SH-SY5Y (cell line): ENCODE results near the gene KCTD5.

Experiments used
- GATA2 ChIP-seq: IDR thresholded peaks from 2 replicates; pipeline ENCODE4 v1.6.1; 2011; ENCODE audit warnings: mild to moderate bottlenecking, low read depth, low read length
- GATA3 ChIP-seq: IDR thresholded peaks from 2 replicates; pipeline ENCODE4 v1.6.1; 2011; ENCODE audit warnings: low read depth, mild to moderate bottlenecking, low read length, moderate library complexity

DNA sequence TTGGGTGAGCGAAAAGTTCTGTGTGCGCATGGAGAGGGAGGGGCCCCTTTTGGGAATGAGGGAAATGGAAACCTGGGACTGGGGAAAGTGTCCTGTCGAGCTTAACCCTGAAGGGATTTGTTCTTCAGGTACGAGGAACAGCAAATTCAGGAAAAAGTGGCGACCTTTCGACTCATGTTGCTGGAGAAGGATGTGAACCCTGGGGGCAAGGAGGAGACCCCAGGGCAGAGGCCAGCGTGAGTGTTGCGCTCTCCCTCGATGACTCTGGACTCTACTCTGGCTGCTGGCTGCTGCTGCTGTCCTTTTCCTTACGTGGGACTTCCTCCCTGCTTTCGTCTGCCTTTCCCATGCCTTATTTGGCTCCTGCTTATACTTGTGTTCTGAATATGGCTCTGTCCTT is 75.0 kb downstream of the KCTD5 start:
- no peak for TF ChIP-seq GATA3
- TF ChIP-seq GATA2 = no peak
